GM12872 (cell line): ENCODE measurements around the gene SLC9A3.

Experiments used
- CTCF ChIP-seq: IDR thresholded peaks from 3 replicates; pipeline ENCODE4 v1.5.1; 2011; ENCODE audit warnings: low read depth, mild to moderate bottlenecking, low read length, moderate library complexity; ENCODE audit not compliant: insufficient read depth

The SLC9A3 gene

DNA sequence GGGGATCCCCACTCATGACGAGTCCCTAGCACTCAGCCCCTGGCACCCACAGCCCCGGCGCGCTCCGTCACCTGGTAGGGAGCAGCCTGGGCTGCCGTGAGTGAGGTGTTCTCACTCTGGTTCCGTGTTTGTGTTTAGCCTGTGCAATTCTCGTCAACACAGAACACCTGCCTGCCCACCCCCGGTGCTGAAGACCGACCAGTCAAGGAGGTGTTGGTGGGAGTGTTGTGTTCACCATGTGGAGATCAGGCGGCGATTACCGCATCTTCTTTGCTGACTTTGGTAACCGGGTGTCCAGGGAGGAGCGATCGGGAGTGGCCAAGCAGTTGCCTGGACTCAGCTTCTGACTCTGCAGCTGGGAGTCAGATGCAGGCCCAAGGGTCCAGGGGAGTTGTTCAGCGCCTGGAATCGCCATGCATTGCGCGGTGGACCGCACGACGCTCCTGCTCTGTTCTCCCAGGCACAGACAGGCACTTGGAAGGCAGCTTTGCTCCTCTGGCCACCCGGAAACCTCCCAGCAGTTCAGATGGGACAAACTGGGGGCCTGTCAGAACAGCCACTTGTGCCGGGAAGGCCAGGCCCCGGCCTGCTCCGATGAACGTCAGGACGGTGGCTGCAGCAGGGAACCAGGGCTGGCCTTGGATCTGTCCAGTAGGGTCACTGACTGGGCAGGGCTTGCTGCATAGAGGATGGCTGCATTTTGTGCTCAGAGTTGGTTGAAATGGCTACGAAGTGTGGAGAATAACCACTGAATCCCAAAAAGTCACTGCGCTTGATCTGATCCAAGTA is 53.1 kb downstream of the SLC9A3 start:
- TF ChIP-seq CTCF: no peak

DNA sequence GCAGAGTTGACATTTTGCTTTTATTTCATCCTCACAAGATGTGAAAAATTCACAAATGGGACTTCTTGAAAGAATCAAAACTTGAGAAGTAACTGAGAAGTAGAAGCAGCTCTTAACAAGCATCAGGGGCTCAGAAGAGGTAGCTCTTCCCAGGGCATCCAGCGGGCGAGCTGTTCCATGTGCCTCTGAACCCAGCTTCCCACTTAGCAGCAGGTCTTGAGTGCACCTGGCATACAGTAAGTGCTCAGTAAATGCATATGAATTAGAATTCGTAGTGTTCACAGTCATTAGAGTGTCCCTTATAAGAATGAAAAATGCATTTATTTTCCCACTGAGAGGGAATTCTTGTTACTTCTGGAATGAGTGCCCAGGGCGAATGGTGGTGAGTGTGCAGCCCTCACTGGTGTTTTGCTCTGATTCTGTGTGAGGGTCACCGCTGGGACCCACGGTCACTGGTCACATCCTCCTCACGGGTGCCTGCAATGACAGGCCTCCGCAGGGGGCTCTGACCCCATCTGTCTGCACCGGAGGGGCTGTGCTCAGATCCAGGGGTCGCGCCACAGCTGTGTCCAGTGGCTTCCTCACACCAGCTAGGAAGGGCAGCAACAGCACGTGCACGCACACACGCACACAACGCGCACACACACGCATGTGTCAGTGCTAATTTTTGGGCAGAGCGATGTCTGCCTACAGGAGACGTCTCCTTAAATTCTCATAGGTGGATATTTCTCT is 54.3 kb downstream of the SLC9A3 start:
- no peak for TF ChIP-seq CTCF

DNA sequence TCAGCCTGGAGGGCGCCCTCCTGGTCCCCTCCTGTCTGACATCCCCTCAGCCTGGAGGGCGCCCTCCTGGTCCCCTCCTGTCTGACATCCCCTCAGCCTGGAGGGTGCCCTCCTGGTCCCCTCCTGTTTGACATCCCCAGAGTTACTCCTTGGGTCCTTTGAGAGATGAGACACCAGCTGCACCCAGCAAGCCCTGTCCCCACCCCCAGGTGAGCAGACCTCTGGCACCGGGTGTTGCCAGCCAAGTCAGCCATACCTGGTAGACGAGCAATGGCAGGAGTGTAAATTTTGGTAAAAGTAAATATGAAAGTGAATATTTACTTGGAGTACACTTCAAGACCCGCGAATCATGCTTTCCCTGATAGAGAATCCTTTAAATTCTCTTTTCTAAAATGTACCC is 55.8 kb downstream of the SLC9A3 start:
- TF ChIP-seq CTCF: no peak

DNA sequence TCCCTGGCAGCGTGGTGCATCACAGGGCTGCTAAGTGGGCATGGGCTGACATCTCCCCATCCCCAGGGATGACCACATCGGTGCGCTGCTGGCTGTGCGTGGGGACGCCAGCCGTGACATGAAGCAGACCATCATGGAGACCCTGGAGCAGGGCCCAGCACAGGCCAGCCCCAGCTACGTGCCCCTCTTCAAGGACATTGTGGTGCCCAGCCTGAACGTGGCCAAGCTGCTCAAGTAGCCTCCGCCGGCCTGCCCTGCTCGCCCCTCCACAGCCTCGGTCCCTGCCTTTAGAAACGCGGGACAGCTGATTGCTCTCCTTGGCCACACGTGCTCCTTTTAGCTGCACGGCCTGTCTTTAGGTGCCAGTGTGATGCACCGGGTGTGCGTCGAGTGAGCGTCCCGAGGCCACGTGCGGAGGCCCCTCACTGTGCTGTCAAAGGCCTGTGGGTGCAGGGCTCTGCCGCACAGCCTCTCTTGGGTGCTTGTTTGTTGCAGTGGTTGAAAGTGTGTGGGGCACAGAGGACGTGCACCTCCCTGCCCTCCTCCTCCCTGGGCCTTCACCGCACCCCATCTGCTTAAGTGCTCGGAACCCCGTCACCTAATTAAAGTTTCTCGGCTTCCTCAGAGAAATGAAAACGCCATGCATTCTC is 57.5 kb downstream of the SLC9A3 start:
- no peak for TF ChIP-seq CTCF

DNA sequence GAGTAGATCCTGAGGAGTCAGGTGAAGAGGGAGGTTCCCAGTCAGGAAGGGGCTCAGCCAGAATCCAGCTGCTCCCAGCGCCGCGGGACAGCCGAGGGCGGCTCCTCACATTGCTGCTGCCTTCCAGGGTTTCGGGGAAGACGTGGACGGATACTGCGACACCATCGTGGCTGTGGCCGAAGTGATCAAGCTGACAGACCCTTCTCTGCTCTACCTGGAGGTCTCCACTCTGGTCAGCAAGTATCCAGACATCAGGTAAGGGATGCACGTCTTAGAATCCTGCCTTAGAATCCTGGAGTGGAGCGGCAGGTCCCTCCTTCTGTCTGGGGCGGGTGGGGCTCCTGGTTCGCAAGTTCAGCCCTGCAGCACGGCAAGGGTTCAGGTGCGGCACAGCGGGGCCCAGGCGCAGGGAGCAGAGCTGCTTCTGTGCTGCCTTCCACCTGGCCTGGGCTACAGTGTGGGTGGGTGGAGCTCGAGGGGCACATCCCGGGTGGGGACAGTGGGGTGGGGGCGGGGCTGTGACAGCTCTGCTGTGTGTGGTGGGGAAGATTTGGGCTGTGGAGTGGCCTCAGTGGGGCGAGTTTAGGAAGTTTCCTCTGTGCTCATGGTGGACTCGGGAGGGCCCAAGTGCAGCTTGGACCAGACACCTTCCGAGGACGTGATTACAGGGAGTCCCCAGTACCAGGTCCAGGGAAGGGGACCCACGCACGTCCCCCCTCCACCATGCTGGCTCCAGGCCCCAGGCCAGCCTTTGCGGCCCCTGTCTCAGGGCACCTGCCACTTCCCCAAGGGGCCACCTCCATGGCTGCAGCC is 58.5 kb downstream of the SLC9A3 start:
- TF ChIP-seq CTCF: no peak

GRCh38 chr5:464843-465590 is 59.2 kb downstream of the SLC9A3 start:
- no peak for TF ChIP-seq CTCF
